Inferior parietal cortex (tissue), 1 donor: ENCODE measurements around the gene TIMP2.
A peak's percentile ranks its signal among the peaks of the same experiment; 100 is the strongest.
"Not testable (repeated sequence)": the region's sequence is repeated elsewhere in the genome, so short reads cannot be mapped to it uniquely, and the experiment has no call there.

ENCODE experiments used
- DNase-seq: peaks from one replicate; pipeline ENCODE4 v3.0.0-alpha.2; 2016; ENCODE audit errors: extremely low spot score

TIMP2 gene

GRCh38 chr17:78933025-78933958 lies 8.1 kb upstream of the TIMP2 start:
- no peak for DNase-seq

- DNase-seq, result no peak
Observed at GRCh38 chr17:78929908-78930775, 5.0 kb upstream of the TIMP2 start.

- peak; percentile 61 for DNase-seq
Observed at GRCh38 chr17:78925662-78926555, 722 bp upstream of the TIMP2 start.

GRCh38 chr17:78924481-78925151 lies 571 bp downstream of the TIMP2 start:
- no peak for DNase-seq

- DNase-seq, result no peak
Observed at GRCh38 chr17:78923660-78924453, 1.3 kb downstream of the TIMP2 start.

GRCh38 chr17:78922816-78923498 lies 2.2 kb downstream of the TIMP2 start:
- no peak for DNase-seq

- peak; percentile 55 for DNase-seq
Observed at GRCh38 chr17:78921437-78921971, 3.7 kb downstream of the TIMP2 start.

- no peak for DNase-seq
Observed at GRCh38 chr17:78920528-78920927, 4.7 kb downstream of the TIMP2 start.

GRCh38 chr17:78919861-78920450 lies 5.2 kb downstream of the TIMP2 start:
- DNase-seq, result no peak

GRCh38 chr17:78918979-78919378 lies 6.2 kb downstream of the TIMP2 start:
- no peak for DNase-seq

- no peak for DNase-seq
Observed at GRCh38 chr17:78917451-78918275, 7.5 kb downstream of the TIMP2 start.

GRCh38 chr17:78915872-78916632 lies 9.1 kb downstream of the TIMP2 start:
- no peak for DNase-seq

- no peak for DNase-seq
Observed at GRCh38 chr17:78913115-78913514, 12.1 kb downstream of the TIMP2 start.

GRCh38 chr17:78912082-78912481 lies 13.1 kb downstream of the TIMP2 start:
- no peak for DNase-seq

GRCh38 chr17:78911543-78911942 lies 13.6 kb downstream of the TIMP2 start:
- DNase-seq, result not testable (repeated sequence)

- DNase-seq, result no peak
Observed at GRCh38 chr17:78910497-78911284, 14.5 kb downstream of the TIMP2 start.
